KOPT-K1 (cell line): ENCODE results near the gene COG5.

ENCODE experiments used
- H3K27ac ChIP-seq: fragments of 200-600 bp; sonication (generic); 2 replicates; pipeline ENCODE4 v1.5.1; 2016; ENCODE audit warnings: antibody characterized with exemption, mild to moderate bottlenecking, low read depth, low read length; ENCODE audit not compliant: poor library complexity, severe bottlenecking
- H3K36me3 ChIP-seq: fragments of 200-600 bp; sonication (generic); 2 replicates; pipeline ENCODE4 v1.5.1; 2017; ENCODE audit warnings: antibody characterized with exemption, mild to moderate bottlenecking, low read length, moderate library complexity; ENCODE audit not compliant: insufficient read depth
- H3K9me3 ChIP-seq: fragments of 200-600 bp; sonication (generic); 2 replicates; pipeline ENCODE4 v1.5.1; 2017; ENCODE audit warnings: antibody characterized with exemption, low read length, mild to moderate bottlenecking; ENCODE audit not compliant: insufficient read depth, poor library complexity, severe bottlenecking

COG5 gene

DNA sequence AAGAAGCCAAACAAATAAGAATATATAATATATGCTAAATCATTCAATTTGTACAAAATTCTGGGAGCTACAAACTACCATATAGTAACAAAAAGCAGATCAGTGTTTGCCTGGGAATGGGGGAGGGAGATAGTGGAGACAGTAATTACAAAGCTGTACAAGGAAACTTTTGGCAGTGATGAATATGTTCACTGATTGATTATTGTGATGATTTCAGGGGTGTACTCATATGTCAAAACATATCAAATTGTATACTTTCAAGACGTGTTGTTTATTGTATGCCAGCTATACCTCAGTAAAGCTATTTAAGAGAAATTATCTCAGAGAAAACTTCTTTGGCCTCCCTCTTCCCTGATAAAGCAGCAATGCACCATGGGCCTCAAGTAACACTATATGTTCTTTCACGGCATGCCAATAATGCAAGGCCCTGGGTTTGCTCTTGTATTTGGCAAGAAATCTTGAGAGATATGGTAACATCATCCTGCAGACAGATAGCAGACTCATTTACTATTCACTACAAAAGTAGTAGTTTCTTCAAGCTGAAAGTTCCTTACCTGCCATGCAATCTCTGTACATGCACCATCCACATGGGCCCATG is 261.4 kb downstream of the COG5 start:
- Histone ChIP-seq H3K9me3 (no peaks in the 10 kb centered on the region), H3K27ac (no peak overlapping the region)

DNA sequence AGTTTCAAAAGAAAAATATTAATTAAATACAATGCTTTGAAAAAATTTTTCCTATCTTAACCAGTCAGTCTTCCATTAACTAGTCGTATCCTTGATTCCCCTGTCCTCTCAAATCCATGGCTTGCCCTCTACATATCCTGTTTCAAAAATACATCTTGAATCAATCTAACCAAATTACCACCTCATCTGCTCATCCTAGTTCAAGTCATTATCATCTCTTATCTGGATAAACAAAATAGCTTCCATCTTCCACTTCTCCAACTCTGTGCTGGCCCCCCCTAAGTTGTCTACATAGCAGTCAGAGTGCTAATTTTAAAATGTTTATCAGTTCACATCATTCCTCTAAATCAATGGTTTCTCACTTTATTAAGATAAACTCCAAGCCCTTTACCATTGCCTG is 269.5 kb downstream of the COG5 start:
- peaks cover 15% of the 10 kb centered on the region for H3K9me3 ChIP-seq
- peaks cover 38% of the 10 kb centered on the region for H3K36me3 ChIP-seq
- H3K27ac ChIP-seq, result no peak overlapping the region

More for the DNA sequence above, 261.4 kb downstream of the COG5 start:
- no peaks in the 10 kb centered on the region; the same call in none of the 2 replicates for H3K36me3 ChIP-seq

DNA sequence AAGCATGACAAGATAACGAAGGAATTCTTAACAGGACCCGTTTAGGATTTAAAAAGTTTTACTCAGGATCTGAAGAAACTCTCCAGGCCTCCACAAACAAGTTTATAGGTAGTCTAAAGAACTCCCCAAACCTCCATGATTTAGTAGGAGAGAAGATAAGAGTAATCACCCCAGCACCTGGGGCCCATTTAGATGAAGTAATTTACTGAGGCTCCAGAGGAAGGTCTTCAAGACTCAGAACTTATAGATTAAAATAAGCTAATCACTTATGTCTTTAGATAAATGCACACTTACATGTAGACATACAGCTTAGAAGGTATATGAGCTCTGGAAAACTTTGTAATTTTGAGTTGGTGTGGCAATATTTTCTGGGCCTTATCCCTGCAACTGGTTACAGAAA is 271.1 kb downstream of the COG5 start:
- H3K9me3 ChIP-seq, result peaks cover 15% of the 10 kb centered on the region
- H3K27ac ChIP-seq, result no peak overlapping the region

DNA sequence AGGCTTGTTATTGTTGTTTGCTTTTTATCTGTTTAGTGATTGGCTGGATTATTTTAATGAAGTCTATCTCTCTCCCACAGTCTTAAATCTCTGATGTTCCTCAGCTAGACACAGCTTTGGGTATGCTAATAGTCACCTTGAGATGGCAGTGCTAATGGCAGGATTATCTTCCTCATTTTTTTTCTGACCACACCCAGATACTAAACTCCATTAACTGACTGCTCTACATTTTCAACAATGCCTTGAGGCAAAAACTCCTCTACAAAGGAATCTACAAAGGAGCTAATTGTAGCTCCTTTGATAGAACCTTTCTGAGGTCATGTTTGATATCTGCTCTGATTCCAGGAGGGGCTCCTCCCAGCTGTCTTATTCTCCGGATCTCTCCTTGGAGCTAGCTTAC is 272.3 kb downstream of the COG5 start:
- Histone ChIP-seq H3K27ac (no peak overlapping the region), H3K36me3 (peaks cover 33% of the 10 kb centered on the region), H3K9me3 (peaks cover 15% of the 10 kb centered on the region)

More for the DNA sequence above, 271.1 kb downstream of the COG5 start:
- H3K36me3 ChIP-seq, result peaks cover 38% of the 10 kb centered on the region

DNA sequence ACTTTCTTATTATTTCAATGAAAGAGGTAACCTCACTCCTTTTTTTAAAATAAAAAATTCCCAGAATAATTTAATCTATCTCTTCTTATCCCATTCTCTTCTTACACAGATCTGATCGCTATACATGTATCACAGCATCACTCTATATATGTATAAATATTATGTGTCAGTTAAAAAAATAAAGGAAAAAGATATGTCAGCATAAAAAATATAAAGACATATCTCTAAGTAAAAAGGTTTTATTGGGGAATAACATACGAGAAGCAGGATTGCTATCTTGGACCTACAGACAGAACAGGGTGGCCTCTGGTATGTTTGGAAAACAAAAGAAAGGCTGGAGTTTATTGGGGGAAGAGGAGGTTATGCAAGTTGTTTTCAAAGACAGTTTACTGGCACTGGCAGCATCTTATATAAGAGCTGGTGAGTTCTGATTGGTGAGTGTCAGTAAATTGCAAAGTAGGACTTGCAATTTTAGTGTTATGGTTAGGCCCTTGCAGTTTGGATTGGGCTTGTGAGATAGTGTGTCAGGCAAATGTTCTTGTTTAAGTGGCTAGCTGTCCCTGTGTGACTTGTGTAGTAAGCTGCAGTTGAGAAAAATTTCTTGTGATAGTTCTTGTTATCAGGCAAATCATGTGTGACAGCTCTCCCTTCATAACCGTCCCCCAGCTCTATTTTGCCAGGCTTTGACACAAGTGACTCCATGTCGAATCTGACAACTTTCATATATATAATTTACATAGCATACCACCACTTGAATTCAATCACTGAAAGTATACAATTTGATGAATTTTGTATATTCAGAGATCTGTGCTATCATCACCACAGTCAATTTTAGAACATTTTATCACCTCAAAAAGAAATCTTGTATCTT is 276.7 kb downstream of the COG5 start:
- H3K27ac ChIP-seq, result no peak overlapping the region
- peaks cover 17% of the 10 kb centered on the region for H3K36me3 ChIP-seq
- peaks cover 13% of the 10 kb centered on the region for H3K9me3 ChIP-seq

DNA sequence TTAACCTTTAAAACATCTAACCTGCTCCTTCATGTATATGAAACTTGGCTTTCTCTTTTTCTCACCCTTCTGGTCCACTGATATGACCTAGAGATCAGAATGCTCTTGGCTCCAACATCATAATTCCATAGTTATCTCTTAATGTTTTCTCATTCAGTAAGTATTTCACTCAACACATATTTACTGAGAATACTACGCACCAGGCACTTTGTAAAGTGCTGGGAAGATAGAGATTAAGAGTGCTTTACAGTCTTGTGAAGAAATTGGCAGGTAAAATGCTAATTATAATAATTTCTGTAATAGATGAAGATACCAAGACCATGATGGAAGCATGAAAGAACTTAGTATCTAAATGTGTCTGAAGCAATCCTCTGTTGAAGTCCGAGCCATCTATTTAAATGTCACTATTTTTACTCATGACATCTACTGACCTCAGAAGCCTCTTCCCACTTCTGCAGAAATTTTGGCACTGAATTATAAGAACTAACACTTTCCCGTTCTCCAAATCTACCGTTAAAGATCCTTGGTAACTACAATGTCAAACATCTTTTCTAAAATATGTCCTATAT is 278.7 kb downstream of the COG5 start:
- Histone ChIP-seq H3K36me3 (no peaks in the 10 kb centered on the region; the same call in 1 of the 2 replicates), H3K27ac (no peak overlapping the region), H3K9me3 (no peaks in the 10 kb centered on the region)

DNA sequence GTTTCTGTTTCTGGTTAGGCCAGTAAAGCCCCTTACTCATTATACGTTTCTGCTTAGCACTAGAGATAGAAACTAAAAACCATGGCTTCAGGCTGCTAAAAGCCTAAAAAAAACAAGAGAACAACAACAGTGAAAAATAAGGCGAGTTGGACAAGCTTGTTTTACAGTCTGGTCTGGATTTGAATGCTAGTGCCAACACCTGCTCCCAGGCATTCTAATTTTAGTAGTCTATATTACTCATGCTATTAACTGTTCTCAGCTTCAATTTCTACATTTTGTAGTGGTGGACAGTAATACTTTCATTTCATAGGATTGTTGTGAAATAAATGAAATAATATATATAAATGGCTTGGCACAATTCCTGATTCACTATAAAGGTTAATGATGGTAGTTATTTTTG is 286.4 kb downstream of the COG5 start:
- H3K27ac ChIP-seq, result no peak overlapping the region
- no peaks in the 10 kb centered on the region; the same call in 1 of the 2 replicates for H3K36me3 ChIP-seq
- H3K9me3 ChIP-seq, result no peaks in the 10 kb centered on the region

DNA sequence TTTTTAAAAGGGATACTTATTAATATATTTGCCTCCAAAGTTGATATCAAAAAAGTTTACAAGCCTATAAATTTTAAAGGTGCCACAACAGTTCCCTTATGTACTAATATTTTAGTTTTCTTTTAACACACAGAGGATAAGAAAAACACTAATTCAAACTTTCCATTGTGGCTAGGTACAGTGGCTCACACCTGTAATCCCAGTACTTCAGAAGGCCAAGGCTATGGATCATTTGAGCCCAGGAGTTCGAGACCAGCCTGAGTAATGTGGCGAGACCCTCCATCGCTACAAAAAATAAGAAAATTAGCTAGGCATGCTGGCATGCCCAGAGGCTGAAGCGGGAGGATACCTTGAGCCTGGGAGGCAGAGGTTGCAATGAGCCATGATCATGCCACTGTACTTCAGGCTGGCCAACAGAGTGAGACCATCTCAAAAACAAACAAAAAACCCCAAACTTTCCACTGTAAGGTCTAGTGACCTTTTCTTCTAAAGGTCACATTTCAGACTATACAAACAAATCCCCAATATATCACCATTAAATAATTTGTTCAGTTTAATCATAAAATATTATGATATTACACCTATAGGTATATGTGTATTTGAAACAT is 287.4 kb downstream of the COG5 start:
- no peak overlapping the region for H3K27ac ChIP-seq
- no peaks in the 10 kb centered on the region; the same call in 1 of the 2 replicates for H3K36me3 ChIP-seq
- no peaks in the 10 kb centered on the region for H3K9me3 ChIP-seq

DNA sequence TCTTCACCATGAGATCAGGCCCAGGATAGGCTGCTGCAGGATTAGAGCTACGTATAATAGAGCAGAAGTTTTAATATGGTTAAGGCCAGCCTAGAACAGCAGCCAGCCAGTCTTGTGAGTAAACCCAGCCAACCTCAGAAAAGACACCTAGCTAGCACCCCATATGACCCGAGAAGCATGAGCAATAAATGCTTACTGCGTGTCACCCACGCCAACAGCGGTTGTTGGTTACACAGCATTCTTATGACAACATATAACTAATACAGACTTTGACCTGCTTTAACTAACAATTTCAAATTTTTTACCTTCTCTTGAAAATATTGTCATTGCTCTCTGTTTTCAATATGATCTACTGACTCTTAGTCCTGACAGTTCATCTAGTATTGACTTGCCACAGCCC is 289.2 kb downstream of the COG5 start:
- H3K27ac ChIP-seq, result no peak overlapping the region
- H3K36me3 ChIP-seq, result no peaks in the 10 kb centered on the region; the same call in 1 of the 2 replicates
- H3K9me3 ChIP-seq, result no peaks in the 10 kb centered on the region

DNA sequence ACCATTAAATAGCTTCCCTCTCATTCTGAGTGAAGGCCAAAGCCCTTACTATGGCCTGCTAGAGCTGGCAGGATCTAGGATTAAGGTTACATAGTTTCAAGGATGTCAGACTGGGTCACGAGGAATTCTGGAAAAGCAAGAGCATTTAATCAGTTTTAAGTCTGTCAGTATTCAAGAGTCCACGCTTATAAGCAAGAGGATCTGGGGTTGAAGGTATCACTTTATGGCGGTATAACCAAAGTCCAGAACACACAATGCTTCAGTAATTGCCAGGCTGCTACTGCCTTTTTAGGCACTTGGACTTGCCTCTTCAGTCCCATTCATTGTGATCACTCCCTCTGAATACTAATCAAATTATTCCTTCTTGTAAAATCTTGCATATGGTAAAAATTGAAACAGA is 293.9 kb downstream of the COG5 start:
- no peak overlapping the region for H3K27ac ChIP-seq
- no peaks in the 10 kb centered on the region for H3K9me3 ChIP-seq

DNA sequence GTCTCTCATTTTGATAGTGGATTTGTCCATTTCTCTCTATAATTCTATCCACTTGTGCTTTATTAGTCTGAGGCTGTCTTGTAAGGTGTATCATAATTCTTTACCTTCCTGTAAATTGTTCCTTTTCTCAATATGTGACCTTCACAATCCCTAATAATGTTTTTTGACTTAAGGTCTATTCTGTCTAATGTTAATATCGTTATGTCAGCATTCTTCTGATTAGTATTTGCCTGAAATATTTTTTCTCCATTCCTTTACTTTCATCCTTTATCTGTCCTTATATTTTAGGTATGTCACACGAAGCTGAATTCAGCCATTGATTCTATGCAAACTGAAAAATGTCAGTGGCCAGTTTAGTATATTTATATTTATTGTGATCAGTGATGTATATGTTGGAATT is 295.1 kb downstream of the COG5 start:
- no peaks in the 10 kb centered on the region; the same call in 1 of the 2 replicates for H3K36me3 ChIP-seq
- no peaks in the 10 kb centered on the region for H3K9me3 ChIP-seq
- H3K27ac ChIP-seq, result no peak overlapping the region

More for the DNA sequence above, 293.9 kb downstream of the COG5 start:
- H3K36me3 ChIP-seq, result no peaks in the 10 kb centered on the region; the same call in 1 of the 2 replicates

DNA sequence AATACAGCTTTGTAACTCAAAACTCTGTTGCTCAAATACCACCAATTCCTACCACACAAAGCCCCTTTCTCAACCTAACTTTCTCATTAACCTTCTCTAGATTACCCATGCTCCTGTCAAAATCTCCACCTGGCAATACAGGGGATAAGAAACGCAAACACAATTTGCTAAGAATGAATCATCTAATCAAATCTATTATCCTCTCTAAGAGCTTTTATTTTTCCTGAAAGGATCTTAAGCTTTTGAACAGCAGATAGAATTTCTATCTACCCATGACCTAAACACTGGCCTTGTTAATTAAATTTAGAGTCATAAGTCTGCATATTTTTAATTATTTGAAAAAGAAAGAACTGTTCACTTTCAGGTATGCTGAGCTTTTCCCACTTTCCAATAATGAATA is 296.6 kb downstream of the COG5 start:
- Histone ChIP-seq H3K27ac (no peak overlapping the region), H3K36me3 (no peaks in the 10 kb centered on the region; the same call in 1 of the 2 replicates), H3K9me3 (no peaks in the 10 kb centered on the region)

DNA sequence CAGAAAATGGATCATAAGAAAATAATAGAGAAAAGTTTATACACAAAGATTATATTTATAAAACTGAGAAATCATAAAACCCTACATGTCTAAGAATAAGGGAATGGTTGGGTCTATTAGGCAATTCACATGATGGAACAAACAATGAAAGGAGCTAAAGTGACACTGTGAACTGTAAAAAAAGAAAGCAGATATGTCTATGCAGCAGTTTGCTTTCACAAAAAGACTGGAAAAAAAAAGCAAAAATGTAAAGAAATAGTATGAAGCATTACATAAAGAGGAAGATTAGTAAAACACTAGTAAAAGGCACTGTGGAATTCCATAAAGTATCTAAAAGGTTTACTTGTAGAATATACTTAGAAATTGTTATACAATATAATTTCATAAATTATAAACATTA is 299.0 kb downstream of the COG5 start:
- Histone ChIP-seq H3K27ac (no peak overlapping the region), H3K36me3 (no peaks in the 10 kb centered on the region), H3K9me3 (no peaks in the 10 kb centered on the region)

DNA sequence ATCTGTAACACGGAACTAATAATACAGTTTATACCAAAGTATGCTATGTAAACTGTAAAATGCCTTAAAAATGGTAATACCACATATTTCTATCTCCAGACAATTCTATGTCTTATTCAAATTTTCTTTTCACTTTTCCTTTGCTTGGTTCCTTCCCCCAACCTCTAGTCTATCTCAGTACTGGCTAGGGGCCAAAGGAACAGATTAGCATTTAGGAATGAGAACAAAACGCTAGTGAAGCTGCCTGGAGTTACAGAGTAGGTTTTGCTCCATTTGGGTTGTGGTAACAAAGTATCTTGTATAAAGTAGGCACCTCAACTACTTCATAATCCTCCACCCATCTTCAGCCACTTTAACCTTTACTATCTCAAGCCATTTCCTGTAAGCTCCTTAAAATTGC is 300.9 kb downstream of the COG5 start:
- H3K9me3 ChIP-seq, result no peaks in the 10 kb centered on the region
- no peaks in the 10 kb centered on the region for H3K36me3 ChIP-seq
- H3K27ac ChIP-seq, result no peak overlapping the region

DNA sequence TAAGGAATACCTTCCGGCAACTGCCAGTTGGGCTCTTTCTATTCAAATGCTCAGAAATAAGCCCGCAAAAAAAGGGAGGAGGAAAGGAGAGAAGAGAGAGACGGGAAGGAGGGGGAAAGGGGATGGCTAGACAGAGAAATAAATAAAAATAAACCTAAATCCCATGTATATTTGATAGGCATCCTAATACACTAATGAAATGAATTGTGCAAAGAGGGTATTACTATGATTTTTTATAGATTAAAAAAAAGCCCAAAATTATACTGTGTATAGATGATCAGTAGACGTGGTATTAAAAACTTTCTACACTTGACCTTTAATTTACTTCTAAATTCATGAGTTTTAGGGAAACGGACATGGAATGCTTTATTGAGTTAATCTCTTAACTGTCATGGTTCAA is 305.0 kb downstream of the COG5 start:
- no peak overlapping the region for H3K27ac ChIP-seq

More for the DNA sequence above, 305.0 kb downstream of the COG5 start:
- Histone ChIP-seq H3K36me3 (no peaks in the 10 kb centered on the region), H3K9me3 (no peaks in the 10 kb centered on the region)
